HG03139 (cell line): Measurements from ENCODE around the gene RUNX2.

Experiments
- ATAC-seq: cut with Tn5 transposase; IDR thresholded peaks from one replicate; pipeline ENCODE4 v1.9.1; 2021; ENCODE audit not compliant: unreplicated experiment

The RUNX2 gene

DNA sequence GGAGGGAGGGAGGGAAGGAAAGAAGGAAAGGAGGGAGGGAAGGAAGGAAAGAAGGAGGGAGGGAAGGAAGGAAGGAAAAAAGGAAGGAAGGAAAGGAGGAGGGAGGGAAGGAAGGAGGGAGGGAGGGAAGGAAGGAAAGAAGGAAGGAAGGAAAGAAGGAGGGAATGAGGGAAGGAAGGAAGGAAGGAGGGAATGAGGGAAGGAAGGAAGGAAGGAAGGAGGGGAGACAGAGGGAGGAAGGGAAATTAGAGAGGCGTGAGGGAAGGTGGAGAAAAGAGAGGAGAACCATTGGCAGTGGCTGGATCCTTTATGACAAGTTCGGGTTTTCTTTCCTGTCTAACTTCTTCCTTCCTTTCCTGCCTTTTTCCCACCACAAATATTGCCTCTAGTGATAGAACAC, 71.9 kb downstream of the RUNX2 start:
- no peak for ATAC-seq

- ATAC-seq, result no peak
These were observed 83.8 kb downstream of the RUNX2 start for GRCh38 chr6:45411959-45412358.

DNA sequence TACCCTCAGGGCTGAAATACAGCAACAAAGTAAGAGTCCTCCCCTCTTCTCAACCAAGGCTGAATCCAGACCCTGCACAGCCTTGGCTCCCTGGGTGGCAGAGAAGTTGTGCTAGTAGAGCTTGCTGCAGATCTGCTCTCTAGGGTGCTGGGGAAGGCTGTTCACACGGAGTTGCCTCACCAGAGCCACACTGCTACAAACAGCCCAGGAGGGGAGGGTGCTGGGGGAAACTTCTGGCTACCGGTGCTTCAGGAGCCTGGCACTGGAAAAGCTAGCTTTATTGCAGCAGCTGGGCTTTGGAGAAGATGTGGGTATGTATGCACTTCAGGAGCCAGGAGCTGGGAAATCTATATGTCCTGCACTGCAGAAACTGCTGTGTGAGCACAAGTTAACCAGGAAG, 87.2 kb downstream of the RUNX2 start:
- ATAC-seq, result no peak

DNA sequence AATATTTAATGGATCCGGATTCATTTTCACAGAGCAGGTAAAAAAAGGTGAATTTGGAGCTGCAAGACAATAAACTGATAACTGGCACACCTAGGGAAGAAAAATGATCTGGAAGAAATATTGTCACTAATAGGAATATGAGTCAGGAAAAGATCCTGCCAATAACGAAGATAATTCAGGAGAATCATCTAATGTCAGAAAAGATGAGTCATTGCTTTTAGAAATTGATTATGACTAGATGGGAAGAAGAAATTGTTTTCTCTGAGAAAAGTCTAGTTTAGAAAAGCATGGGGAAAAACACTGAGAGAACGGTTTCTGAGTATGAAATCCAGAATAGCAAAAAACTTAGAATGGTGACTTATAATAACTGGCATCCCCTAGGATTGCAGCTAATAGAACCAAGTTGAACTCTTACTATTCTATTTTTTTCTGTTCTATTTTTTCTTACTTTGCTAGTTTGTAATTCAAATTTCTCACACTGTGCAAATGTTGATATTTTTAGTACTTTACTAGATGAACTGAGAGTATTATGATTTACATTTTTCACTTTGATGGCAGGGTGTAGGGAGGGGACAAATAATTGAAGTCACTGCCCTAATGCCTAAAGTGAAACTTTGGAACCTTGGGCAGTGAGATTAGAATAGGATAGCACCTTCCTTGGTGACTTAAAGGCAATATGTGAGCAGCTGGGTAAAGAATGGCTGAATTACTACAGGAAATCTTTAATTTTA, 87.8 kb downstream of the RUNX2 start:
- no peak for ATAC-seq

DNA sequence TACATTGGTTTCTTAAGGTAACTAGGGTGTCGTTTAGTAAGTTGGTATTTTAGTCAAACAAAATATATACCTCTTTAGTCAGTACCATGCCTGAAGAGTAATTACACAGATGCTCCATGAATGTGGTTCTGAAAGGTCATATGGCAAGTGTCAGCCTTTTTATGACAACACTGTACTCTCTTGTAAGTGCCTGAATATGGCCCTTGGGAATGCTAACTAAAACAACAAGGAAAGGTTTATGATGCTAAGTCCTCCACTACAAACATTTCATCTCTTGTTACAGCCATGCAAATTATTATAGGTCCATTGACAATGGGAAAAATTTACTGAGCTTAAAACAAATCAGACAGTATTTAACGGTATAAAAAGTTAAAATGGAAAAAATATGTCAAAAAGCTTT, 88.6 kb downstream of the RUNX2 start:
- no peak for ATAC-seq

DNA sequence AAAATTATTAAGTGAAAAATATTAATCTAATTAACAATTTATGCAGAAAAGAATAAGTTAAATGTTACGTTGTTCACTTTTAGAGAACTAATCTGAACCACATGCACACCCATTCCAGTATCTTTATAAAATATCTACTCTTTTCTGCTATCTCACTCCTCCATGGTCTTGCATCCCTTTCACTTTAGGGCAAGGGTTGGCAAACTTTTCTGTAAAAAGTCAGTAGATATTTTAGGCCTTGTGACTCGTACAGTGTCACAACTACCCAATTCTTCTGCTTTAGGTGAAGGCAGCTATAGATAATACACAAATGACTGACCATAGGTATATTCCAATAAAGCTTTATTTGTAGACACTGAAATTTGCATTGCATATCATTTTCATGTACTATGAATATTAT, 89.3 kb downstream of the RUNX2 start:
- no peak for ATAC-seq

GRCh38 chr6:45419571-45420082, 91.5 kb downstream of the RUNX2 start:
- no peak for ATAC-seq

DNA sequence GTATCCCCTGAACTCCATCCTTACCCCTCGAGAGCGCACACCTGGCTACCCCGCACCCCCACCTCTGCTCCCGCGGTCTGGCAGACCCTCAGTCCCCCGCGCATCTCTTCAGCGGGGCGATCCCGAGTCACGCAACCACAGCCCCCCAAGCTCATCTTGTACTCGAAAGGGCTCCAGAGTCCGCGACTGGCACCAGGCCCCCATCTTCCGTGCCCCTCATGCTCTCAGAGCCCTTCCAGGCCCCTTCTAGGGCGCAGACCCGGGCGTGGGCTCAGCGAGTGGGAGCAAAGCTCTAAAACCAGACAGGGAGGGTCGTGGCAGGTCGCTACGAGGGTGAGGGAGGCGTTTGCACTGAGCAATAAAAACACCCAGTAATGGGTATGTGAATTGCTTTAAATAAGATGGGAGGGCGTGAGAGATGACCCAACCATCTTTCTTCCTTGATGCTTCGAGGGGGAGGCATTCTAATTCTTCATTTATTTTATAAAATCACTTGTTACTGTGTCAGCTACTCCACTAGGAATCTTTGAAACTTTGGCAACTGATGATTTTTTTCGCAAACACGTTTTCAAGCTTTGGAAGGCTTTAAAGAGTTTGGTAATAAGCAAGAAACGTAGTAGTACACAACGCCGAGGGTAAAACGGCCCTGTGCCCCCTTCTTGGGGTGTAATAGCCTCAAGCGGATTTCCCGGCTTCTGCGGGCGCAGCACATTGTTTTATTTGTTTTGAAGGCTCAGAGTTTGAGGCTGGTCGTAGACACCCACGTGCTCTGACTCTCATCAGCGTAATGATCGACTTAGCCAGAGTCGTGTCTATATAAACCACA, 92.2 kb downstream of the RUNX2 start:
- ATAC-seq, result no peak

DNA sequence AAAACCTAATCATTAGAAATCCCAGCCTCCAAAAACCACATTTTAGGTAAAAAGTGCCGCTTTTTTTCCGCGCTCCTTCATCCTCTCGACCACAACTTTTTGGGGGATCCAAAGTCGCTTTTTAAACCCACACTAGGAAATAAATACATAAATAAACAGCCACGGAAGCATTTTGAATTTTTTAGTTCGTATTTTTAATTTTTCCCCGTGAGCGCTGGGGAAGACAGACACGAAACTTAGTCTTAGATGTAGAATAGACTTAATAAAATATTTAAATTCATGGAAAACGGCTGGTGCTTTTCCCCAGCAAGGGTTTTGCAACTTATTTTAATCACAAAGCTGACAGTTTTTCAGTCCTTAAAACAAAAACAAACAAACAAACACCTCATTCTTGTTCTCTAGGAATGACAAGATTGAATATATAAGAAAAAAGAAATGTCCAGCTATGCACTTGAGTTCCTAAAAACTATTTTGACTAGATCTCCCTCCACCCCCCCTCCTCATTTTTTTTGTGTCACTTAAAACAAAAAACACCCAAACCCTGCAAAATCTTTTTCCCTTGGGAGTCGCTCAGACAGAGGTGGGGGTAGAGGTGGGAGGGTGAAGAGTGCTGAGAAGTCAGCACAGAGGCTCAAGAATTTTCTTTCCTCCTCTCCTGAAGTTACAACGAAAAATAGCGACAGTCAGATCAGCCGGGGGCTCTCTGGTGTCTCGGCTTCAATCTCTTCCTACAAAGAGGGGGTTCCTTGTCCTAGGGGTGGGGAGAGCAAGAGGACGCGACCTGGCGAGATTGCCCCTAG, 93.0 kb downstream of the RUNX2 start:
- no peak for ATAC-seq

DNA sequence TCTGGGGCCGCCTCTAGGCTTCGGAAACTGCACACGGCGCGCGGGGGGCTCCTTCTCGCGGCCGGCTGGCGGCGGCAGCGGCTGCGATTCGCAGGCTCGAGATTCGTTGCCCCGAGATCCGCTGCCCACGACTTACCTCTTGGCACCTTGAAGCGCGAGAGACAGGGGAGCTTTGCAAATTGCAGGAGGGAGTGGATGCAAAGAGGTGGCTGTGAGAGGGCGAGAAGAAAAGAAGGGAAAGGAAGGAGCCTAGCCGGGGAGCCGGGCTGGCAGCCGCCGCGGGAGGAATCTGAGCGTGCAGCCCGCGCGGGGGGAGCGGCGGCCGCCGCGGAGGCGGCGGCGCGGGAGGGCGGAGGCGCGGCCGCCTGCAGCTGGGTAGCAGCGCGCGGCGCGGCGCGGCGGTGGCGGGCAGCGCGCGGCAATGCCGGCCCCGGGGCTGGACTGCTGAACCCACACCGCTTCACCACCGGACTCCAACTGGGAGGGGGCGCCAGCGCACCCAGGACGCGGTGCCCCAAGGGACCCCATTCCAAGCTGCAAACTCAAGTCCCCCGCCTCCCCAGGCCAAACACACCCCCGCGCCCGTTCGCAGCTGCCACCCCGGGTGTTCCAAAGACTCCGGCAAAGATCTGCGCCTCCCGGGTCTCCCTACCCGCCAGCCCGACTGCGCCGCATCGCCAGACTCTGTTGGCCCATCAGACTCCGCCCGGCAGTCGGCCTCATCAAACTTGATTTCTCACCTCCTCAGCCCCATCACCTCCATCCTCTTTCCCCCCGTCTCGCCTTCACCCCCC, 93.8 kb downstream of the RUNX2 start:
- no peak for ATAC-seq

GRCh38 chr6:45422503-45423110, 94.5 kb downstream of the RUNX2 start:
- ATAC-seq, result no peak

DNA sequence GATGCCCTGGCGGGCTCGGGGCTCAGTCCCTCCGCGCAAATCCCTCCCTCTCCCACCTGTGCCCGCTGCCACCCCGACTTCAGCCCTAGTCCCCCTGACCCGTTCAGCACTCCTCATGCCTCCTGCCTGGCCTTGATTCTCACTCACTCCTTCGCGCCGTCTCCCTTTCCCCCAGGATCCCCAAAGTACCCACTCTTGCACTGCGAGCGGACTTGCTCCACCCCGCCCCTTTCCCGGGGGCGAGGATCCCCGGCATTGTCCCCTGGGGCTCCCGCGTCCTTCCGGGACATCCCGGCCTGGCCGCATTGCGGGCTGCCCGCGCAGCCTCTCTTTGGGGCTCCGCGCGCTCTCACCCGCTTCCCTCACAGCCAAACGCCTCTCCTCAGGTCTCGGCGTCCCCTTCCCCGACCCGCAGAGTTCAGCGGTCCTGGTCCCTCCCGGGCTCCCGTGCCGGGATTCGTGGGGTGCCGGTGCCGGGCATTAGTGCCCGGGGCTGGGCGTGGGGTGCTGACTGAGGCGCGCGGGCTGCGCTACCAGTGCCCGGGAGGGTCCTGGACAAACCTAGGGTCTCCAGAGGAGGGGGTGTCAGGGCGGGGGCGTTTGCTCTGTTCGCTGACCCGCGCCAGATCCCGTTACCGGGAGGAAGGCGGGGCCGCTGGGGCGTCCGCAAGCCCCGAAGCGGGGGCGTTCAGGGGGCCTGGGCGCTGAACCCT, 95.1 kb downstream of the RUNX2 start:
- ATAC-seq, result no peak

DNA sequence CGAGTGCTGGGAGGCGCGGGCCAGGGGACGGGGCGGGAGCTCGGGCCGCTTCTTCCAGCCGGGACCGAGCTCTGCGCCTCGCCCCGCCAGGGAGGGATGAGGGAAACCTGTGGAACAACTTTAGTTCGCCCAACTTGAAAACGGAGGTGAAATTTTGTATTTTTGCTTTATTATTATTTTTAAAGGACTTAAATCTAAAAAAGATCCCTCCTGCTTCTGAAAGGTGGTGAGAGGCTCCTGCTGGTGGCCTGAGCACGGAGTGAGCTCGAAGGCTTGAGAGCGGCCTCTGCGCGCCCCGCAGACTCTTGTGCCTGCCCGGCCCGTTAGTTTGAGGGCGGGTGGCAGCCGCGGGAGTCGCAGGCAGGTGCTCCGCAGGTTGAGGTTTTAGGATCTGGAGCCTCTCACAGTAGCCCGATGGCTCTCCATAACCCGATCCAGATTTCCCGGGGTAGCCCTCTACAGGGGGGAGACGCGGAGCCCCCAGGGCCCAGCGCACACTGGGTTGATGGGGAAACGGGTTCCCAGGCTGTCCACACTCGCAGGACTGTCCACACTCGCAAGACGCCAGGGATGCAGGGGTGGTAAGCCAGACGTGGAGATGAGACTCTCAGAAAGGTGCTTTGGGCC, 95.8 kb downstream of the RUNX2 start:
- no peak for ATAC-seq

DNA sequence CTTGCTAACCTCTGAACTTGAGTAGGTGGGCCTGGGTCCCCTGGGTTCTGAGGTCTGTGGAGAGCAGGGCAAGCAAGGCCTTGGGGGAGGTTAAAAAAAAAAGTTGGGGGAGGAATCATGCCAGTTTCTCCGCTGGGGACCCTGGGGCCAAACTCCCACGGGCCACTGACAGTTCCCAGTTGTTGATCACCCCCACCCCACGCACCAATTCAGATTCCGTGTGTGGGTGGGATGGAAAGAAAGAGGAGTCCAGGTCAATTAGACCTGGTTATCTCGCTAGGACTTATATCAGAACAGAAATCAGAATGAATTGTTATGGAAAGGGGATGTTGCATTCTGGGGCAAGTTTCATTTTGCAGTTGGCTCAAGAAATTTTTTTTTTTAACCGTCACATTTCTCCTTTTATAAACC, 96.3 kb downstream of the RUNX2 start:
- no peak for ATAC-seq

GRCh38 chr6:45426251-45426650, 98.1 kb downstream of the RUNX2 start:
- ATAC-seq, result no peak

DNA sequence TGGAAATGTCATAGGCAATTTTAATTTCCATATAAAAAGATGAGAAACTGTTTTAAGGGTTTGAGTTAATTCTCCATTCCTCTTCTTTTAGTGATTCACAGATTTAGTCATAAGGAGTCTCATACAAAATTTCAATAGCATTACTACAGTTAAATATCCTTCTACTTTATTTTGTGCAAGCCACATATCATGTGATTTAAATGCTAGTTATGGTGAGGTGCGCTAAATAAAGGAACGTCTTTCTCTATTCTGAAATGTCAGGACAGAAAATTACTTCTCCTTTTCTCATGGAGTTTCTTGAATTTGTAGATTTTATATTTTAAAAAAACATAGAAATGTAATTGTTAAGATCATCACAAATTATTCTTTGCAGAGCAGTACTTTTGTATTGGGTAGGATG, 99.6 kb downstream of the RUNX2 start:
- ATAC-seq, result no peak

GRCh38 chr6:45428727-45429126, 100.6 kb downstream of the RUNX2 start:
- no peak for ATAC-seq

- no peak for ATAC-seq
These were observed 102.6 kb downstream of the RUNX2 start for GRCh38 chr6:45430590-45431202.
